Retina (tissue), 1 donor: ENCODE data around the gene EYS.
"Not testable (repeated sequence)": the region's sequence is repeated elsewhere in the genome, so short reads cannot be mapped to it uniquely, and the experiment has no call there.

Source experiments
- DNase-seq: peaks from one replicate; pipeline ENCODE4 v3.0.0-alpha.2; 2016

The EYS gene

GRCh38 chr6:64006246-64006645 lies 1700.8 kb downstream of the EYS start:
- no peak for DNase-seq

- no peak for DNase-seq
These were observed 1706.1 kb downstream of the EYS start for GRCh38 chr6:64000818-64001491.

GRCh38 chr6:63999613-64000012 lies 1707.4 kb downstream of the EYS start:
- DNase-seq: no peak

- no peak for DNase-seq
These were observed 1708.0 kb downstream of the EYS start for GRCh38 chr6:63998991-63999390.

- DNase-seq: no peak
These were observed 1709.3 kb downstream of the EYS start for GRCh38 chr6:63997734-63998133.

GRCh38 chr6:63997221-63997620 lies 1709.8 kb downstream of the EYS start:
- DNase-seq: no peak

- DNase-seq: no peak
These were observed 1721.8 kb downstream of the EYS start for GRCh38 chr6:63985223-63985622.

- no peak for DNase-seq
These were observed 1731.3 kb downstream of the EYS start for GRCh38 chr6:63975699-63976098.

- DNase-seq: no peak
These were observed 1738.4 kb downstream of the EYS start for GRCh38 chr6:63968650-63969049.

- DNase-seq: no peak
These were observed 1742.7 kb downstream of the EYS start for GRCh38 chr6:63964366-63964765.

GRCh38 chr6:63963769-63964315 lies 1743.2 kb downstream of the EYS start:
- no peak for DNase-seq

- DNase-seq: not testable (repeated sequence)
These were observed 1753.5 kb downstream of the EYS start for GRCh38 chr6:63953336-63954021.

- peak; percentile 52 for DNase-seq
These were observed 1759.1 kb downstream of the EYS start for GRCh38 chr6:63947792-63948529.

GRCh38 chr6:63945987-63946386 lies 1761.0 kb downstream of the EYS start:
- DNase-seq: no peak

GRCh38 chr6:63943826-63944225 lies 1763.2 kb downstream of the EYS start:
- peak; percentile 12 for DNase-seq

GRCh38 chr6:63941747-63942470 lies 1765.1 kb downstream of the EYS start:
- no peak for DNase-seq

GRCh38 chr6:63940056-63940455 lies 1767.0 kb downstream of the EYS start:
- DNase-seq: no peak

- DNase-seq: no peak
These were observed 1770.6 kb downstream of the EYS start for GRCh38 chr6:63936399-63936798.

- no peak for DNase-seq
These were observed 1771.3 kb downstream of the EYS start for GRCh38 chr6:63935732-63936131.

GRCh38 chr6:63933948-63934347 lies 1773.1 kb downstream of the EYS start:
- not testable (repeated sequence) for DNase-seq

- DNase-seq: no peak
These were observed 1776.2 kb downstream of the EYS start for GRCh38 chr6:63930848-63931247.

GRCh38 chr6:63929111-63929510 lies 1777.9 kb downstream of the EYS start:
- DNase-seq: peak; percentile 50

- DNase-seq: peak; percentile 31
These were observed 1778.4 kb downstream of the EYS start for GRCh38 chr6:63928613-63929012.
